ENCODE measurements around the gene GGACT. TPM values are rescaled to one million over a fixed set of nuclear protein-coding genes. Genes with fewer than 3 reads are reported as not detected.

Gene GGACT
- total RNA-seq, 2 donors from 2014 or later = 2.7 to 6.6 TPM

DNA sequence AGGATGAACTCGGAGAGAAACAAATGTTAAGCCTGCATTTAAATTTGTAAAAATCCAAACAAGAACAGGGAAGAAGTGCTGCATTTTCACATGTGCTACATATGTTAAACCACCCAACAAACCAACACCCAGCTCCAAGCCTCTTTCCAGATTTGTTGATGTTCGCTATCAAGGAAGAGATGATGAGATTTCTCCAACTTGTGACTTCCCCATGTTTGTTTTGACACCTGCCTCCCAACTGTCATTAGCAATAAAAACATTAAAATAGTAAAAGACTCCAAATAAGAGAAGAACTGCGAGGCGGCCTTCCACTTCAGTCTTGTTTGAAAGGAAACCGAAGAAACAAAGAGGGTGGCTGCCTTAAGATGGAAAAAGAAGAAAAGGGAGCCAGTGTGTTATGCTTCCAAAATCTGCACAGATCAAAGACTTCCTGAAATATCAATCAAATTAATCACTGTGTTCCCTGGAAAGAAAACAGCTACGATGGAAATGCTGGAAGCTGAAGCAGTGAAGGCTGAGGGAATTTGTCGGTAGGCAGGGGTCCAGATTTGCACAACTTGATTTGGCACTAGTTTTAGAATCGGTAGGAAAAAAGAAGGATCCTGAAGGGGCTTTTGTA, 14.0 kb upstream of the GGACT start:
- Histone ChIP-seq H3K4me1 (ENCODE audit: control insufficient read depth, insufficient read depth, low read length) (no peaks in the 10 kb centered on the region), H3K9ac (ENCODE audit: extremely low read depth, low read length, poor library complexity, severe bottlenecking) (no peak overlapping the region), H3K27ac (ENCODE audit: low read depth, low read length) (no peak overlapping the region), H3K9me3 (ENCODE audit: control insufficient read depth, low read length) (no peaks in the 10 kb centered on the region), H3K27me3 (ENCODE audit: control insufficient read depth, insufficient read depth, low read length, poor library complexity, severe bottlenecking) (no peaks in the 10 kb centered on the region), H3K4me3 (ENCODE audit: low read length) (no peak overlapping the region), H3K36me3 (ENCODE audit: control insufficient read depth, insufficient read depth, low read length) (no peaks in the 10 kb centered on the region)
- H3K4me3 Mint-ChIP-seq = no peak overlapping the region
- no peak for DNase-seq
- H3K27ac Mint-ChIP-seq = no peak overlapping the region
- peaks cover 8% of the 10 kb centered on the region for H3K36me3 Mint-ChIP-seq (ENCODE audit: low read depth)
- no peaks in the 10 kb centered on the region for H3K9me3 Mint-ChIP-seq
- H3K27me3 Mint-ChIP-seq (ENCODE audit: insufficient read depth) = no peaks in the 10 kb centered on the region
- H3K4me1 Mint-ChIP-seq = peaks cover 4% of the 10 kb centered on the region
- WGBS, 2 experiments (ENCODE audit: insufficient coverage in 1 of 2, insufficient read length in 1 of 2) = 57 to 91% methylated on average over 2 to 8 of the region's 8 CpGs
- TF ChIP-seq CTCF (conservative IDR thresholded peaks at IDR 0.05) = no peak

- no peaks in the 10 kb centered on the region for H3K4me1 ChIP-seq (ENCODE audit: control insufficient read depth, insufficient read depth, low read length)
- H3K27me3 ChIP-seq (ENCODE audit: control insufficient read depth, insufficient read depth, low read length, poor library complexity, severe bottlenecking) = no peaks in the 10 kb centered on the region
- TF ChIP-seq CTCF (conservative IDR thresholded peaks at IDR 0.05) = no peak
- H3K27ac ChIP-seq (ENCODE audit: low read depth, low read length) = no peak overlapping the region
- H3K4me3 Mint-ChIP-seq = no peak overlapping the region
- 89 to 97% methylated on average over 5 to 7 of the region's 7 CpGs for WGBS, 2 experiments (ENCODE audit: insufficient coverage in 1 of 2, insufficient read length in 1 of 2)
- H3K9me3 Mint-ChIP-seq = no peaks in the 10 kb centered on the region
- H3K36me3 Mint-ChIP-seq (ENCODE audit: low read depth) = peaks cover 5% of the 10 kb centered on the region
- DNase-seq = no peak
- no peak overlapping the region for H3K27ac Mint-ChIP-seq
- H3K9ac ChIP-seq (ENCODE audit: extremely low read depth, low read length, poor library complexity, severe bottlenecking) = no peak overlapping the region
- H3K4me1 Mint-ChIP-seq = peaks cover 4% of the 10 kb centered on the region
- H3K36me3 ChIP-seq (ENCODE audit: control insufficient read depth, insufficient read depth, low read length) = no peaks in the 10 kb centered on the region
- H3K9me3 ChIP-seq (ENCODE audit: control insufficient read depth, low read length) = no peaks in the 10 kb centered on the region
- H3K27me3 Mint-ChIP-seq (ENCODE audit: insufficient read depth) = no peaks in the 10 kb centered on the region
- H3K4me3 ChIP-seq (ENCODE audit: low read length) = no peak overlapping the region
Measured at GRCh38 chr13:100601716-100602115, 13.1 kb upstream of the GGACT start.

GRCh38 chr13:100600915-100601314, 12.3 kb upstream of the GGACT start:
- peaks cover 4% of the 10 kb centered on the region for H3K4me1 Mint-ChIP-seq
- TF ChIP-seq CTCF (conservative IDR thresholded peaks at IDR 0.05) = no peak
- H3K36me3 Mint-ChIP-seq (ENCODE audit: low read depth) = peaks cover 2% of the 10 kb centered on the region
- H3K9me3 Mint-ChIP-seq = no peaks in the 10 kb centered on the region
- no peaks in the 10 kb centered on the region for H3K9me3 ChIP-seq (ENCODE audit: control insufficient read depth, low read length)
- H3K27me3 ChIP-seq (ENCODE audit: control insufficient read depth, insufficient read depth, low read length, poor library complexity, severe bottlenecking) = no peaks in the 10 kb centered on the region
- H3K27ac ChIP-seq (ENCODE audit: low read depth, low read length) = no peak overlapping the region
- WGBS, 2 experiments (ENCODE audit: insufficient coverage in 1 of 2, insufficient read length in 1 of 2) = 71 to 79% methylated on average over 4 to 6 of the region's 6 CpGs
- H3K4me1 ChIP-seq (ENCODE audit: control insufficient read depth, insufficient read depth, low read length) = no peaks in the 10 kb centered on the region
- H3K4me3 ChIP-seq (ENCODE audit: low read length) = no peak overlapping the region
- H3K36me3 ChIP-seq (ENCODE audit: control insufficient read depth, insufficient read depth, low read length) = no peaks in the 10 kb centered on the region
- no peak overlapping the region for H3K4me3 Mint-ChIP-seq
- no peak overlapping the region for H3K27ac Mint-ChIP-seq
- no peak for DNase-seq
- no peak overlapping the region for H3K9ac ChIP-seq (ENCODE audit: extremely low read depth, low read length, poor library complexity, severe bottlenecking)
- H3K27me3 Mint-ChIP-seq (ENCODE audit: insufficient read depth) = no peaks in the 10 kb centered on the region

All from endodermal cell (in vitro differentiated cells).